HG03565 (cell line): ENCODE measurements around the gene ZNF672.
"Not testable (repeated sequence)": the region's sequence is repeated elsewhere in the genome, so short reads cannot be mapped to it uniquely, and the experiment has no call there.

Source experiments
- ATAC-seq: cut with Tn5 transposase; IDR thresholded peaks from one replicate; pipeline ENCODE4 v1.9.1; 2021; ENCODE audit warnings: mild to moderate bottlenecking, moderate library complexity; ENCODE audit not compliant: unreplicated experiment

The ZNF672 gene

DNA sequence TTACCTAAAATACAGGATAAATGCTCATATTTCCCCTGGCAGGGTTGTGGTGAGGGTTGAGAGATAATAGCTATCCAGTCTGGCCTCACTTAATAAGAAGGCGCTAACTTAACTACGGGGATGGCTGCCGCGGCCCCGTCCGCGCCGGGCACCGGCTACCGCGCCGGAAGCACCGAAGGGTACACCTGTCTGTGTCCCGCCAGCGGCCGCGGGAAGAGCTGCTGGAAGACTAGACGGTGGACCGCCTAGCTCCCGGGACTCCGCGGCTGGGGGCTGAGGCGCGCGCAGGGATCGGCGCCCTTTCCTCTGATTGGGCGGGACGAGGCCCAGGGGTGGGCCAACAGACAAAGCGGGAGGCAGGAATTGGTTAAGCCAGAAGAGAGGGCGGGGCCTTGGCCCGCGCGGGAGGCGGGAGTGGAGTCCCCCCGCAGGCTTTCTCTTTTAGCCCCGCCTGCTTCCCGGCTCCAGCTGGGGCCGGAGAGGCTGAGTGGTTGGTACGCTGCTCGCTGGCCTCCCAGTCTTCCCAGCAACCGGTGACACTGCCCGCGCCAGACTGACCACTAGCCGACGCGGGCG, at the start of gene ZNF672:
ZNF672 (plus strand) TSS at position 444 of the 576 bp plus-strand sequence. CDS start 9,051 bp downstream, outside the sequence.
- peak; percentile 80 for ATAC-seq

DNA sequence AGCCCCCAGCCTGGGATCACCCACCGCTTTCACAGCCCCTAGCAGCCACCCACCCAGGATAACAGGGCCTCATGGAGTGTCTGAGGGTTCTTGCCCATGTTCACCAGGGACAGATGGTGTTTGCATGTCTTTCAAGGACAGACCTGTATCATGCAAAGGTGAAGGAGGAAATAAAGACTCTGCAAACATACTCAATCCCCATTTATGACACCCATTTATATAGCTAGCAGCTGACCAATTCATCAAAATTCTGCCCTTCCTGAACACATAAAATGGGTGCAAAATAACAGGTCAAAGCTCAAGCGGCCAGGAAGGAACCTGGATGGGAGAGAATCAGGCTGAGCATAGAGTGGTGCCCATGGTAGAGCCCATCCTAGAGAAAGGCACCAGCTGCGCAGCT, 49.7 kb upstream of the ZNF672 start:
- no peak for ATAC-seq

DNA sequence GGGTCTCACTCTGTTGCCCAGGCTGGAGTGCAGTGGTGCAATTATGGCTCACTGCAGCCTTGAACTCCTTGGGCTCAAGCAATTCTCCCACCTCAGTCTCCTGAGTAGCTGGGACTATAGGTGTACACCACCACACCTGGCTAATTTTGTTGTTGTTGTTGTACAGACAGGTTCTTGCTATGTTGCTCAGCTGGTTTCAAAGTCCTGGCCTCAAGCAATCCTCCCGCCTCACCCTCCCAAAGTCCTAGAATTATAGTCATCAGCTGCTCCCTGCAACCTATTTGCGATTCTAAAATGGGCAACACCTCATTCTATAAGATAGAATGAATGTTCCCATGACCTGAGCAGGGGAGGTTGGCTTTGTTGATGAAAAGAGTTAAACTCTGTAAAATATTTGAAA, 48.7 kb upstream of the ZNF672 start:
- ATAC-seq, result not testable (repeated sequence)

DNA sequence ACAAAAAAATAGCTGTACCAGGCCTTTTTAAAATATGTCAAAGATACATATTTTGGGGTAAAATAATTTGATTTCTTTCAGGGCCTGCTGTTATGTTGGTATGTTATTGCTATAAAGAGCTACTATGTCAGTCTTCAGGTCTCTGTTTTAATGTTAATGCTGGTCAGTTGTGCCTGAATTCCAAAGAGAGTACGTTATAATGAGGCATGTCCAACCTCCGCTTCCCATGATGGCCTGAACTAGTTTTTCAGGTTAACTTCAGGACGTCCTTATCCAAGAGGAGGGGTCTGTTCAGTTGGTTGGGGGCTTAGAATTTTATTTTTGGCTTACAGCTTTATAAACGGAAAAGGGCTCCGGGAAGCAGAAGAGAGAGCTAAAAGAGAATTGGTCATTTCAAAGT, 47.6 kb upstream of the ZNF672 start:
- no peak for ATAC-seq

DNA sequence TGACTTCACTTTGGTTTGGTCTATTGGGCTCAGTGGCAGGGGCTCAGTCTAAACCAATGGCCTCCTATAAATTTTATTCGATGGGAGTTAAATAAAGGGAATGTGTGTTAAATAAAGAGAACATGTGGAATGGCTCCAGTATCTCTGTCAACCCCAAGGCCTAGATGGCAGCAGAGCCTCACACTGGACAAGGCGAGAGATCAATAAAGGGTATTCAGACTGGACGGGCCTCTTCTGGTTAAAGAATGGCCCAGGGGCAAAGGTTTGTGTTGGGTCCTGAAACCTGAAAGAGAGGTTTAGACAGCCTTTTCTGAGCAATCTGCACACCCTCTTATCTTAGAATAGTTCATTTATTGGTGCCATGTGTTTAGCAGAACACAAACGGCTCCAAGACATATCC, 47.0 kb upstream of the ZNF672 start:
- no peak for ATAC-seq

DNA sequence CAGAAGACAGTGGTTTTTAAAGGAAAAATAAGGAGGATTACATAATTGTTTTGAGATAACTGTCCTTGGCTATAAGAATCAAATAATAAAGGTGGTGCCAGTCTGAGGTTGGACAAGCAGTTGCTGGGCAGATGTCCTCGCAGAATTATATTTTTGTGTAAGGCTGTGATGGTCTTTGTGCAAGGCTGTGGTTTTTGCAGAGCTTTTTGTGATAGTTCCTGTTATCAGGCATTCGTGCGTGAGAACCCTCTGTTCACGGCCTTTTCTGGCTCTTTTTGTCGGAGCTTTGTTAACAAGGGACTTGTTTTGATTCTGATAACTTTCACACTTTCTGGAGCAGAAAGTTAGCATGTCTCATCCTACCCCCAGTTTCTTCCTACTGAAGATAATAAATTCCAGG, 45.7 kb upstream of the ZNF672 start:
- peak; percentile 25 for ATAC-seq

DNA sequence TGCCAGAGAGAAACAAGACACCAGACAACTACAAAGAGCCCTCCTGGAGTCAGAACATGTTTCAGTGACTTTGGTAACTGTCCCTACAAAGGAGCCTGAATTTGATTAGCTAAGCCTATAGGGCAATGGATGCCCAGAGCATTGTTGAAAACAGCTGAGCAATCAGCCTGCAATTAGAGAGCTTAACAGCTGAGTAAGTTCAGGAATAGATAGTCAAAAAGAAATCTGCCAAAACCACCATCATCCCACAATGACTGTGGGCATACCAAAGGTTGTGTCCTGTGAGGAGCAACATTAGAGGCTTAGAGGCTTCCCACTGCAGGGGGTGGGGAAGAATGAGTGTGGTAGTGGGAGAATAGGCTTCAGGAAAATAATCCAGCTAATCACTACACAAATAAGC, 44.4 kb upstream of the ZNF672 start:
- ATAC-seq, result peak; percentile 93

DNA sequence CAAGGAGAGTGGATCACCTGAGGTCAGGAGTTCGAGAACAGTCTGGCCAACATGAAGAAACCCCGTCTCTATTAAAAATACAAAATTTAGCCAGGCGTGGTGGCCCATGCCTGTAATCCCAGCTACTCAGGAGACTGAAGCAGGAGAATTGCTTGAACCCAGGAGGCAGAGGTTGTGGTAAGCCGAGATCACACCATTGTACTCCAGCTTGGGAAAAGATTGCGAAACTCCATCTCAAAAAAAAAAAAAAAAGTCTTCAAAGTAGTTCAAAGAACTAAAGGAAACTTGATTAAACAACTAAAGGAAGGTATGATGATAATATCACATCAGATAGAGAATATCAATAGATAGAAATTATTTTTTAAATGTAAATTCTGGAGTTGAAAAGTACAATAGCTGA, 43.4 kb upstream of the ZNF672 start:
- not testable (repeated sequence) for ATAC-seq

DNA sequence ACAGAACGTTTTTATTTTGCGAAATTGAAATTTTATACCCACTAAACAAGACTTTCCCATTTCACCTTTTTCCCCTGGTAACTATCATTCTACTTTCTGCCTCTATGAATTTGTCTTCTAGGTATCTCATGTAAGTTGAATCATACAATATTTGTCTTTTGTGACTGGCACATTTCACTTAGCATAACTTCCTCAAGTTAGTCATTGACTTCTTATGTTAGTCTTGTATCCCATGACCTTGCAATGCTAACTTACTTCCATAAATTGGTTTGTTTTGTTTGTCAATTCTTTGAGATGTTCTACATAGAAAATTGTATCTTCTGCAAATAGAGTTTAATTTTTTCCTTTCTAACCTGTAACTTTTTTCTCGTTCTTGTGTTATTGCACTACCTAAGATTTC, 39.2 kb upstream of the ZNF672 start:
- ATAC-seq, result no peak

DNA sequence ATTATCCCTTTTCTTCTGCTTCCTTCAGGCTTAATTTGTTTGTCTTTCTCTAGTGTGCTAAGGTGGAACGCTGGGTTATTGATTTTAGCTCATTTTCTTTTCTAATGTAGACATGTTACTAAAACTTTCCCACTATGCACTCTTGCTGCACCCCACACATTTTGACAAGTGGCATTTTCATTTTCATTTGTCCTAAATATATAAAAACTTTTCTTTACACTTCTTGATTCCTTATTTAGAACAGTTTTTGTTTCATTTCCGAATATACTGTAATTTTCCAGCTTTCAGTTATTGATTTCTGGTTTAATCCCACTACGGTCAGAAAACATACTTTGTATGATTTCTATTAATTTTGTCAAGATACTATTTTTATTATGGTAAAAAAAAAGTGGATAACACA, 37.6 kb upstream of the ZNF672 start:
- ATAC-seq, result no peak

DNA sequence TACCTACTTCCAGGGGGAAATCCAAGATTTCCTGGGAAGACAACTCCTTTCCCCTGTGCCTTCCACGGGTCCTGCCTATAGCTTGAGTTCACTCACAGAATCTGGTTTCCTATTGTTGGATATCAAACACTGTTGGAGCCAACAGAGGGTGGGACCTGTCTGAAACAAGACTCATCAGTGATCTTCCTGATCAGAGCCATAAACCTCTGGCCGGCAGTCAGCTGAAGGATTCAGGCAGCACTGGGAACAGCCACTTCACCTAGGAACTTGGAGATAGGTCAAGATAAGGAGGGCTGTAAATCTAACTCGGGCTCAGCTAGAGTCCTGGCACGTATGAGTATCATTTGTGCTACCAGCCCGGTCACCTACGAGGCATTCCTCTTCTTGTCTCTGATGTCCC, 35.6 kb upstream of the ZNF672 start:
- no peak for ATAC-seq

DNA sequence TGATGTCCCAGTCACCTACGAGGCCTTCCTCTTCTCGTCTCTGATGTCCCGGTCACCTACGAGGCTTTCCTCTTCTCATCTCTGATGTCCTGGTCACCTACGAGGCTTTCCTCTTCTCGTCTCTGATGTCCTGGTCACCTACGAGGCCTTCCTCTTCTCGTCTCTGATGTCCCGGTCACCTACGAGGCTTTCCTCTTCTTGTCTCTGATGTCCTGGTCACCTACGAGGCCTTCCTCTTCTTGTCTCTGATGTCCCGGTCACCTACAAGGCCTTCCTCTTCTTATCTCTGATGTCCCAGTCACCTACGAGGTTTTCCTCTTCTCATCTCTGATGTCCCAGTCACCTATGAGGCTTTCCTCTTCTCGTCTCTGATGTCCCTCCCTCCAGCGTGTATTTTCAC, 34.5 kb upstream of the ZNF672 start:
- ATAC-seq, result not testable (repeated sequence)

DNA sequence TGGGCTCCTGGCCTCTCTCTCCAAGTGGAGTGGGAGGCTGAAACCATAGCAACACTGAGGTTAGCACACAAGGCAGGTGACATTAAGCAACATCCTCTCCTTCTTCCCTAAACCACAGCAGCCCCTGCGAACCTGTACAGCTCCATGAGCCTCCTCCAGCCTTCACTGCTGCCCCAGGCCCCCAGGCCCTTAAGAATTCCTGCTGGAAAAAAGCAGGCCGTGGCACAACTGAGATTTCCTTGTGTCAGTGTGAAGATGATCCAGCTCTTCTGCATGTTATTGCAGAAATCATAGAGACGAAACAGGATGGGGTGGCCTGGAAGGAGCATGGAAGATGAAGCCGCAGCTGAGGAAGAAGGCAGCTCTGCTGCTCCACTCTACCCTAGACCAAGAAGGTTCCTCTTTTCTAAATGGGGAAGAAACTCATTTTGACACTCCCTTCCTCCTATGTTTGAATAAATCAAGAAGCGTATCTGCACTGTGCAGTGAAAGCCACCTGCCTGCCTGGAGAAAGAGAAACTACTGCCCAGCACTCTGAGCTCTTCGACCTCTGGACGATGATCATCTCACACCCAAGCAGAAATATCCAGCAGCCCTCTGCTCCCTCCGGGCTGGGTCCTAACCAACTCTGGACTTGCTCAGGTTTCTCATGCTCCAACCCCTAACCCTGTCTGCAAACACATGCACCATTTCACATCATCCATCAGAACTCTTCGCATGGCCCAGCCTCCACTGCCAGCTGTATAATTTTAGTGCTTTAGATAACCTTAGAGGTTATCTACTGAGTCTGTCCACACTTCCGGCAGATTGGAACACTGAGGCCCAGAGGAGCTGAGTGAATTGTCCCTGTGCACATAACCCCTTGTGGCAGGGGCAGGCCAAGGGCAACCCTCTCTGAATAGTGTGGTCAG, 33.0 kb upstream of the ZNF672 start:
- ATAC-seq, result peak; percentile 92

DNA sequence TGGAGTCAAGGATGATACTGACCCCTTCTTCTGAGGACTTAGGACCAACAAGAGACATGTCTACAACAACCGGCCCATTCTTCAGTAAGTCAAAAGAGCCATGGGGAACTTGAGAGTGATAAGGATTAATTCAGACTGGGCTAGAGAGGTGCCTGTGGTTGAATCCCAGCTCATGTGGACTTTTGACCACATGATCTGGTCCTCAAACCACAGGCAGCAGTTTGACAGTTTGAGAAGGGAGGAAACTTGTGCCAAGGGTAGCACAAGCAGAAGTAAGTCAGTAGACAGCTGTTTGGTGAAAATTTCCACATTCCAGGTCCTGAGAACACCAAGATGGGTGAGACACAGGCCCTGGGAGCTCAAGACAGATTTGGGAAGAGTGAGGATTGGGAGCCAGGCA, 32.1 kb upstream of the ZNF672 start:
- no peak for ATAC-seq

DNA sequence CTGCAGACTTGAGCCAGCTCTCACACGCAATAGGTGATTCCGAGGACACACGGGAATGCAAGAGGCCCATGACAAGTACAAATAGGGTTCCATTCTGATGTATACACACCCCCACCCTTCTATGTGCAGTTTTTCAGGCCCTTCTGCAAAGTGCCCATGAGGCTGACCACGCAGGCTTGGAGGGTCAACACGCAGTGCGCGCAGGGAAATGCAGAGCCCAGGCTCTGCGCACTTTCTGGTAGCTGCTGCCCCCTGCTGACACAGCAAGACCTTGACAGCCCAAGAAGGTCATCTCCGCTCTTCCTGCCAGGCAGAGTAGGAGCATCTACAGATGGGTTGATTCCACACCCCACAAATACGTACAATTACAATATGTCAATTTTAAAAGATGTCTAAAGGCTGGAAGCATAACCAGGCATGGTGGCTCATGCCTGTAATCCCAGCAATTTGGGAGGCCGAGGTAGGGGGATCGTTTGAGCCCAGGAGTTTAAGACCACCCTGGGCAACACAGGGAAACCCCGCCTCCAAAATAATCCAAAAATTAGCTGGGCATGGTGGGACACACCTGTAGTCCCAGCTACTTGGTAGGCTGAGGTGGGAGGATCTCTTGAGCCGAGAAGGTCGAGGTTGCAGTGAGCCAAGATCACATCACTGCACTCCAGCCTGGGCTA, 30.8 kb upstream of the ZNF672 start:
- ATAC-seq, result no peak

DNA sequence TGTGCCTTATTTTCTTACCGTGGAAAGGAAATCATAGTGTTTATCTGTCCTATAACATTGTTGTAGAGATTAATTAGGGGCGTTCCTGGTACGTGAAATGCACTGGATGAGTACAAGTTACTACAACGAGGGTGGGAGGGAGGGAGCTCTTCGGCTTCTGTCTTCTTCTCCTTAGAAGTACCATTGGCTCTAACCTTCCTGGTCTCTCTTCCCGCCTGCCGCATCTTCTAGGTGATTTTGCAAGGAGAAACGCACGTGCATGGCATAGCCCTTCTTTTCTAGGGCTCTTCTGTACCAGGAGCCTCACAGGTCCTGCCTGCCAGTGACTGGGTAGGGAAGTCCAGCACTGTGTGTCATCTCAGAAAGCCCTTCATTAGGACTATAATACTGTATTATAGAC, 29.1 kb upstream of the ZNF672 start:
- no peak for ATAC-seq

DNA sequence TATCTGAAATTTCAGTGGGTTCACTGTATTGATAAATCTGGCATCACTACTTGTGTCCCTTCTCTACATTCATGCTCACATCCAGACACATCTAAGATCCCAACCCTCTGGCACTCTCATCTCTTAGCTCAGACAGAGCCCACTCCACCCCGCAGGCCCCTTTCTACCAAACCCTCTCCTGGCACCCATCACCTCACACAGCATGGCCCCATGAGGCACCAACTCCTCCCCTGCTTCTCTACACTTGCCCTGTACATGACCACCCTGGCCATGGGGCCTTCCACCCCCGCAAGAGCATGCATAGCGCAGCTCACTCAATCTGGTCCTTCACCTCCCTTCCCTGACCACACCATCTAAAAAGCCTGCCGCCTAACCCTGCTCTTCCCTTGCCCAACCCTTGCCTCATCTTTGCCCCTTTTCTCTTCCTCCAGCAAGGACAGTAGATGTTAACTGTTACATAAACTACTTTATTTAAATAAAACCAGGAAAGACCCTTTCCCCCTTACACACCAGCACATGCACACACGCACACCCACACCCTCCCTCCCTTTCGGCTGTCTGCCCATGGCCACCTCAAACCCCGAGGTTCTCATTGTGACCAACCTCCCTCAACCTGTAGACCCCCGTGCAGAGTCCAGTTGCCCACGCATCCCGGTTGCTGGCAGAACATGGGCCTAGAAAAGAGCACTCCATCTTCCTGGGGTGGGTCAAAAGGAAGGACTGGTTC, 27.9 kb upstream of the ZNF672 start:
- no peak for ATAC-seq

DNA sequence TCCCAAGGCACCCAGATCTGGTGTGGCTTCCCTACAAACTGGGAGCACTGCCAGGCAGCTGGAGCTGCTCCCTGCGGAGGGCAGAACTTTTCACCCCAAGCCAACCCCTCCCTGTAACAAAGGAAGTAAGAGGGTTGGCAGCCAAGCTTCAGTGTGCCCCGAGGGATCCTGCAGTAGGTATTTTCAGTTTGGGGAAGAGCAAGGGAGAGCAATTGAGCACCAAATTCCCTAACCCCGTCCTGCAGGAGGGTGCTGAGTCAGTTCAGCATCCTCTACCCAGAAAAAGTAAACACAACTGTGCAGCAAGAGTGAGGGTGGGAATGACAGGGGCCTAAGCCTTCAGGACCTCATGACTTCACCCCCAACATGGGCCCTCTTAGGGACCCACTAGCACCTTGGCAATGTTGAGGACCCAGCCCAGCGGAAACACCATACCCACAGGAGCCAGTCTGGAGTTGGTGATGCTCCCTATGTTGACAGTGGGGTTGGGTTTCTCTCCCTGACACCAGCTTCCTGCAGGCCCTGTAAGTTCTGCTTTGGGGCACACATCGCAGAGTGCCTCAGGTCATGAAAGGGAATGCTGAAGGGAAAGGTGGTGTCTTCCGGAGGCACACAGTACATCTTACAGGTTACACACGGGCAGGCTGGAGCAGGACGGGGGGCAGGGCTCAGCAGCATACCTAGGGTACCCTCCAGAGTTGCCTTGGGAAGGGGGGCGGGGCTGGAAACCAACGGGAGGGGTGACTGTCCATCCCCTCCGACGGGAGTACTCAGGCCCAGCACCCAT, 27.1 kb upstream of the ZNF672 start:
- no peak for ATAC-seq

DNA sequence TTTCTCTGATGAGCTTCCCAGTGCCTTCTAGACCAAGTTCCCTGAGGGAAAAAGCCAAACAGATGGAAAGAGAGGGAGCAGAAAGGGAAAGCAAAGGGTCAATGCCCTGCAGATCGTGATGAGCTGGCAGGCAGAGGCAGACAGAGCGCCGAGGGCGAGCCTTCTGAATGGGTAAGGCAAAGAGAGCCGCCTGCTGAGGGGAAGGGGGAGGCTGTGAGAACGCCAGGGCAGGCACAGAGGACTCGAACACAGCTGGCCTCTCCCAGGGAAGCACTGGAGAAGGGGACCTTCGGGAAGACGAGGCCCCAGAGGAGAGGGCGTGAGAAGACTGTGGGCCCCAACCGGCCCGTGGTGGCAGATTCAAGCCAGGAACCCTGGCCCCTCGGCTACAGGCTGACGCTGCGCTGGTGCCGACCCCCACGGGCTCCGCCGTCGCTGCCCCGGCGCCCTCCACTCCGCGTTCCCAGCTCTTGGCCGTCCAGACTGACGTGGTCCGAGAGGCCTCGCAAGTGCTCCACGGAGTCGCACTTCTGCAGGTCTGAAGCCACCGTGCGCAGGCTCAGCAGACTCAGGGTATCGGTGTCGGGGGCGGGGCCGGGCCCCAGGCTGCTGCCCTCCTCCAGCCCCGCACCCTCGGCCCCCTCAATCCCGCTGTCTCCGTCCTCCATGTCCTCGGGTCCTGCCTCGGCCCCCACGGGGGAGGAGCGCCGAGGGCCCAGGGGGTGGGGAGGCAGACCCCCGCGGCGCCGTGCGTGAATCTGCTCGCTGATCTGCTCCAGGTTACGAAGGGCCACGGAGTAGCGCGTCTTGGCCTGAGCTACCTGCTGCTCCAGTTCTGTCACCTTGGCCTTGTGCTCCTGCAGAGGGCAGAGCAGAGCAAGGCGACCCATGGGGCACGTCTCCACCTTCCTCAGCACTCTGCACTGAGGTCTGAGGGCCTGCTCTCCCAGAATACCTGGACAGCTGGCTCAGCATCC, 26.2 kb upstream of the ZNF672 start:
- no peak for ATAC-seq
